Heart right ventricle (tissue), 16 donors: ENCODE results near the gene MYCBP2. TPM values are rescaled to one million over a fixed set of nuclear protein-coding genes. Genes with fewer than 3 reads are reported as not detected.

Experiments used
- ATAC-seq, 8 donors: fragments of 200-7000 bp; cut with Tn5 transposase; one replicate each; pipeline ENCODE4 v1.9.1; 2020; ENCODE audit warnings: mild to moderate bottlenecking in 8 of 8, moderate library complexity in 8 of 8, moderate number of reproducible peaks in 1 of 8
- DNase-seq, 2 donors: peaks; one replicate each; pipeline ENCODE4 v3.0.0-alpha.2; 2020
- H3K27ac ChIP-seq, 10 donors: fragments of 200-600 bp; sonication (generic) in 2 of 10; one replicate each; pipeline versions ENCODE4 v1.5.0 to v1.8.0; 2020 to 2022; ENCODE audit warnings: mild to moderate bottlenecking in 3 of 10
- H3K27me3 ChIP-seq, 7 donors: fragments of 200-600 bp; one replicate each; pipeline ENCODE4 v1.8.0; 2021 to 2022; ENCODE audit warnings: mild to moderate bottlenecking in 2 of 7
- H3K36me3 ChIP-seq, 9 donors: fragments of 200-600 bp; sonication (generic) in 1 of 9; one replicate each; pipeline versions ENCODE4 v1.5.0 to v1.8.0; 2020 to 2022; ENCODE audit warnings: mild to moderate bottlenecking in 2 of 9
- H3K4me1 ChIP-seq, 9 donors: fragments of 200-600 bp; sonication (generic) in 1 of 9; one replicate each; pipeline versions ENCODE4 v1.5.0 to v1.8.0; 2020 to 2022; ENCODE audit warnings: mild to moderate bottlenecking in 4 of 9
- H3K4me3 ChIP-seq, 10 donors: fragments of 200-600 bp; sonication (generic) in 2 of 10; one replicate each; pipeline versions ENCODE4 v1.5.0 to v1.8.0; 2020 to 2022; ENCODE audit warnings: mild to moderate bottlenecking in 7 of 10, moderate library complexity in 2 of 10
- H3K9me3 ChIP-seq, 11 donors: fragments of 200-600 bp in 10 of 11; sonication (generic) in 2 of 11; one replicate each; pipeline versions ENCODE4 v1.5.0 to v1.8.0; 2013 to 2022; ENCODE audit warnings: mild to moderate bottlenecking in 2 of 11, control low read depth in 1 of 11, moderate library complexity in 1 of 11
- WGBS, 2 donors: extraction: QIAGEN DNeasy Blood & Tissue Kit; methylation state at CpG; one replicate each; pipeline ENCODE4 v1.1.7; 2013; ENCODE audit warnings: inconsistent platforms in 1 of 2; 5-methylcytosine and 5-hydroxymethylcytosine counted together
- intact Hi-C, 10 donors: fragments of 100-400 bp; cut with DNase I; formaldehyde crosslinking; loops; one replicate each; pipeline versions ENCODE4 v1.11.1 to v1.14.2; 2022
- long read RNA-seq, 3 donors: library from polyadenylated mRNA; unstranded; transcript quantifications; one replicate each; pipeline ENCODE4 v2.0.0, GENCODE V29; 2020 to 2021
- polyA plus RNA-seq, 2 donors: library from polyadenylated mRNA; stranded (reverse); fragments of 200-250 nt; gene quantifications; one replicate each; pipeline ENCODE4 v1.2.3, GENCODE V29; 2013
- total RNA-seq, 10 donors: library from RNA; stranded (reverse); fragmentation: NEBNext Ultra II Directional in 3 of 10; extraction: Animal tissue kit (Norgen Biotek cat#: 25700) in 3 of 10; gene quantifications; one replicate each; pipeline versions ENCODE4 v1.2.1 to v1.2.4, GENCODE V29; 2021 to 2023
- TF ChIP-seq, protein P1 (sequence below), 9 donors: fragments of 200-600 bp; sonication (generic) in 2 of 9; IDR thresholded peaks; one replicate each; pipeline versions ENCODE4 v1.5.0 to v1.8.0; 2021 to 2022; ENCODE audit warnings: antibody characterized with exemption in 9 of 9, mild to moderate bottlenecking in 5 of 9, moderate library complexity in 1 of 9
- donor health status: Arrhythmogenic right ventricular cardiomyopathy.
- donor health status: ischemic (EF 13 %, LVEDD 7.1; RV severe dilation, severe dysfunction).
- donor health status: healthy with polysubstance abuse.
- donor health status: DM: no; HTN: yes; CAD: no.
- donor health status: DM: no; HTN: no; CAD: no.
- donor health status: ischemic (EF 25% LVEDD 6.9; RV normal size, moderate dysfunction).
- donor health status: ischemic (EF 25% LVEDD 5.7; RV mildly dilated, moderate dysfunction).
- donor health status: healthy.
- donor health status: DM: yes; HTN: yes; CAD: no.
- donor health status: Ischemic cardiomyopathy.
- donor health status: ischemic (EF 35%, LVEDD 5.7; RV mildly dilated, moderate dysfunction).
- donor health status: nonischemic (EF 11% LVEDD 7.7; RV severe dilation, severe dysfunction).
- donor health status: DM: yes; HTN: yes; CAD: no.
- donor health status: PGD.
- donor health status: ischemic (EF 29% LVEDD 5.4; RV normal size, mild dysfunction).
- donor health status: nonischemic (EF 23%, LVEDD 6.1; RV moderate dilation, normal function).

Gene MYCBP2, protein sequence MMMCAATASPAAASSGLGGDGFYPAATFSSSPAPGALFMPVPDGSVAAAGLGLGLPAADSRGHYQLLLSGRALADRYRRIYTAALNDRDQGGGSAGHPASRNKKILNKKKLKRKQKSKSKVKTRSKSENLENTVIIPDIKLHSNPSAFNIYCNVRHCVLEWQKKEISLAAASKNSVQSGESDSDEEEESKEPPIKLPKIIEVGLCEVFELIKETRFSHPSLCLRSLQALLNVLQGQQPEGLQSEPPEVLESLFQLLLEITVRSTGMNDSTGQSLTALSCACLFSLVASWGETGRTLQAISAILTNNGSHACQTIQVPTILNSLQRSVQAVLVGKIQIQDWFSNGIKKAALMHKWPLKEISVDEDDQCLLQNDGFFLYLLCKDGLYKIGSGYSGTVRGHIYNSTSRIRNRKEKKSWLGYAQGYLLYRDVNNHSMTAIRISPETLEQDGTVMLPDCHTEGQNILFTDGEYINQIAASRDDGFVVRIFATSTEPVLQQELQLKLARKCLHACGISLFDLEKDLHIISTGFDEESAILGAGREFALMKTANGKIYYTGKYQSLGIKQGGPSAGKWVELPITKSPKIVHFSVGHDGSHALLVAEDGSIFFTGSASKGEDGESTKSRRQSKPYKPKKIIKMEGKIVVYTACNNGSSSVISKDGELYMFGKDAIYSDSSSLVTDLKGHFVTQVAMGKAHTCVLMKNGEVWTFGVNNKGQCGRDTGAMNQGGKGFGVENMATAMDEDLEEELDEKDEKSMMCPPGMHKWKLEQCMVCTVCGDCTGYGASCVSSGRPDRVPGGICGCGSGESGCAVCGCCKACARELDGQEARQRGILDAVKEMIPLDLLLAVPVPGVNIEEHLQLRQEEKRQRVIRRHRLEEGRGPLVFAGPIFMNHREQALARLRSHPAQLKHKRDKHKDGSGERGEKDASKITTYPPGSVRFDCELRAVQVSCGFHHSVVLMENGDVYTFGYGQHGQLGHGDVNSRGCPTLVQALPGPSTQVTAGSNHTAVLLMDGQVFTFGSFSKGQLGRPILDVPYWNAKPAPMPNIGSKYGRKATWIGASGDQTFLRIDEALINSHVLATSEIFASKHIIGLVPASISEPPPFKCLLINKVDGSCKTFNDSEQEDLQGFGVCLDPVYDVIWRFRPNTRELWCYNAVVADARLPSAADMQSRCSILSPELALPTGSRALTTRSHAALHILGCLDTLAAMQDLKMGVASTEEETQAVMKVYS (N-terminal part only)
- total RNA-seq, result 10 to 100 TPM; 39.2 to 70.7 (median 54.3) TPM
- polyA plus RNA-seq, result 10 to 100 TPM; 18.6 to 28.1 TPM
- long read RNA-seq, donor 1, partial matches to known transcripts, result 8 of 10 reads
- long read RNA-seq, donor 1, other reads (novel, unspliced or antisense), result 2 of 10 reads
- long read RNA-seq, donor 2, partial matches to known transcripts, result 5 of 9 reads
- long read RNA-seq, donor 2, other reads (novel, unspliced or antisense), result 3 of 9 reads
- long read RNA-seq, donor 3, partial matches to known transcripts, result 23 of 33 reads
- long read RNA-seq, donor 3, other reads (novel, unspliced or antisense), result 10 of 33 reads

DNA sequence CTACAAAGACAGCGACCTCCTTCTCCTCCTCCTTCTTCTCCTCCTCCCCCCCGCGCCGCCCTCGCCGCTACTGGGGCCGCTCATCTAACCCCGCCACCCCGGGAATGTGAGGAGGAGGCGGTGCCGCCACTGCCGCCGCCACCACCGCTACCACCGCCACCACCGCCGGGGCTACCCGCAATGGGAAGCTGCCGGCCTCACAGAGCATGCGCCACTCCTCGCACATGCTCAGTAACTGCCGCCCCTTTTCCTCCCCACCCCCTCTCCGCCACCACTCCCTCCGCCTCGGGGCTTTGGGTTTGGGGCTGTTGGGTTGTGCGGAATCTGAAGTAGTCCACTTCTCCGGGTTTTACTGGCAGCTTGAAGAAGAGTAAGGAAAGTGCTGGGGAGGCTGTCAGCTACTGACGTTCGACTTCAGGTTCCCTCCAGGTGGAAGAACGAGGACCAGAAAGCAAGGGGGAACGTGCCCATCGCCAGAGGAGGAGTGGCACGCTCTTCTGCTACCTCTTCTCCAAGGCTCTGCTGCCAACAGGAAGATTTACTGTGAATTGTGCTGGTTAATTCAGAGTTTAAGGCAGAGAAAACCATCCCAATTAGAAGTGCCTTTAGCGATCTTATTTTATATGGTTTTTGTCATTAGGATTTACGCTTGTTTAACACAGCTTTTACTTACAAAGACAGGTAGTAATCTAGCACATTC is at the start of gene MYCBP2:
Gene MYCBP2 (minus strand): TSS at position 190 of the 700 bp plus-strand sequence. CDS start 319 bp downstream, outside the sequence.
- H3K27me3 ChIP-seq, result no peaks in the 10 kb centered on the region
- peak within 1 kb of the TSS; percentile 80 to 99 (median 92) for H3K4me3 ChIP-seq
- WGBS, 2 donors, result 2% methylated on average over 27 to 34 of the region's 35 CpGs
- H3K4me1 ChIP-seq, result peaks cover 4 to 56% (median 49%) of the 10 kb centered on the region in 9 donors
- ATAC-seq (peak; percentile 94 to 98 (median 97)), DNase-seq (peak; percentile 96 to 98)
- H3K27ac ChIP-seq, result peak within 1 kb of the TSS; percentile 73 to 95 (median 91)
- TF ChIP-seq, protein P1, sequence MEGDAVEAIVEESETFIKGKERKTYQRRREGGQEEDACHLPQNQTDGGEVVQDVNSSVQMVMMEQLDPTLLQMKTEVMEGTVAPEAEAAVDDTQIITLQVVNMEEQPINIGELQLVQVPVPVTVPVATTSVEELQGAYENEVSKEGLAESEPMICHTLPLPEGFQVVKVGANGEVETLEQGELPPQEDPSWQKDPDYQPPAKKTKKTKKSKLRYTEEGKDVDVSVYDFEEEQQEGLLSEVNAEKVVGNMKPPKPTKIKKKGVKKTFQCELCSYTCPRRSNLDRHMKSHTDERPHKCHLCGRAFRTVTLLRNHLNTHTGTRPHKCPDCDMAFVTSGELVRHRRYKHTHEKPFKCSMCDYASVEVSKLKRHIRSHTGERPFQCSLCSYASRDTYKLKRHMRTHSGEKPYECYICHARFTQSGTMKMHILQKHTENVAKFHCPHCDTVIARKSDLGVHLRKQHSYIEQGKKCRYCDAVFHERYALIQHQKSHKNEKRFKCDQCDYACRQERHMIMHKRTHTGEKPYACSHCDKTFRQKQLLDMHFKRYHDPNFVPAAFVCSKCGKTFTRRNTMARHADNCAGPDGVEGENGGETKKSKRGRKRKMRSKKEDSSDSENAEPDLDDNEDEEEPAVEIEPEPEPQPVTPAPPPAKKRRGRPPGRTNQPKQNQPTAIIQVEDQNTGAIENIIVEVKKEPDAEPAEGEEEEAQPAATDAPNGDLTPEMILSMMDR (IDR thresholded peaks at IDR 0.05), result peak in 1 of 9 donors; percentile 5
- H3K36me3 ChIP-seq, result no peaks in the 10 kb centered on the region
- intact Hi-C loops, result loop anchor here in 4 of 10 donors (5.0 to 10.0 kb wide), 4 partner anchors 45 to 300 kb away; partner anchors contain the start of gene FBXL3 (in 1 of the 4)
- H3K9me3 ChIP-seq, result no peaks in the 10 kb centered on the region

DNA sequence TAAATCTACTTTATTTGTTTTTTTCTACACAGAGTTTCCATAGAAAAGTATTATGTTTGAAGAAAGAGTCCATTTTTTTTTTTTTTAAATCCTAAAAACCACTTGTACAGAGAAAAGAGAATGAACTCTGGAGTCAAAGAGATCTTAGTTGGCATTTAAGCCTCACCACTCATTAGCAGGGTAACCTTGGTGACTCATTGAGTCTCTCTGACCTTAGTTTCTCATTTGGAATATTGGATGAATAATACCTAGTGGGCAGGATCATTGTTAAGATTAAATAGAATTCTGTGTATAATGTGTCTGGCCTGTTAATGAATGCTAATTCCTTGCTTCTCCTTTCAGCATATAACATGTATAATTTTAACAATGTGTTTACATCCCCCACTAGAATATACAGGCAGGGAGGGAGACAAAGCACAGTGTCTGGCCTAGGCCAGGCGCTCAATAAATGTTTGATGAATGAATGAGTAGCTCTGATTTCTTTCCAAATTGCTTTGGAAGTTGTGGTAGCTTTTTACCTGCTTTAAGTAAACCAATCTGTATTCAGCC is 48.7 kb upstream of the MYCBP2 start:
- intact Hi-C loops, result no loop called here

DNA sequence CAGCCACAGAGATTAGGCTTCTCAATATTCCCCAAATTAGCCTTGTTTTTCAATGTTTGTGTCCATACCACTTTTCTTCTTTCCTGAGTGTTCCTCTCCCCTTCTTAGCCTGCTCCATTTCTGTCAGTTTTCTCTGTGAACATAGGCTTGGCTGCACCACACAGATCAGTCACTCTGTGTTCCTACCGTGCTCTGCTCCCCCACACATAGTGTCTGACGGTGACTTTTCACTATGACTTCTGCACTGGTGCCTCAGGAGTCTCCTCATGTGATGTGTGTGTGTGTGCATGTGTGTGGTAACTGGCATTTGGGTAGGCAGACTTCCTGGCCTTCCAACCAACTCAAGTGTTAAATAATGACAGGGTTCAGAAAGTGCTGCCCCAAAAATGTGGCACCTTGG is 47.9 kb upstream of the MYCBP2 start:
- Histone ChIP-seq H3K4me3 (no peak overlapping the region), H3K27ac (no peak overlapping the region), H3K27me3 (no peaks in the 10 kb centered on the region), H3K4me1 (peaks cover 0 to 4% (median 0%) of the 10 kb centered on the region in 9 donors), H3K36me3 (no peaks in the 10 kb centered on the region), H3K9me3 (peaks cover 0 to 2% (median 0%) of the 10 kb centered on the region in 11 donors)
- intact Hi-C loops, result no loop called here
- 46 to 67% methylated on average over 2 of the region's 2 CpGs for WGBS, 2 donors
- ATAC-seq, result no peak
- no peak for DNase-seq
- TF ChIP-seq, protein P1 (IDR thresholded peaks at IDR 0.05), result no peak

More for the DNA sequence above, 48.7 kb upstream of the MYCBP2 start:
- Histone ChIP-seq H3K4me3 (no peak overlapping the region), H3K4me1 (peaks cover 0 to 4% (median 0%) of the 10 kb centered on the region in 9 donors), H3K9me3 (peaks cover 0 to 2% (median 0%) of the 10 kb centered on the region in 11 donors), H3K27me3 (no peaks in the 10 kb centered on the region), H3K36me3 (no peaks in the 10 kb centered on the region), H3K27ac (no peak overlapping the region)
- ATAC-seq, result no peak
- WGBS, 2 donors, result 90 to 95% methylated on average over 1 of the region's 1 CpG
- TF ChIP-seq, protein P1 (IDR thresholded peaks at IDR 0.05), result no peak
- no peak for DNase-seq
